NCI-H345 (cell line): Measurements from ENCODE around the gene BMP4.

Experiments
- DNase-seq: peaks from one replicate; lab custom pipeline; 2025; lab: John Stamatoyannopoulos, UW

Gene BMP4

DNA sequence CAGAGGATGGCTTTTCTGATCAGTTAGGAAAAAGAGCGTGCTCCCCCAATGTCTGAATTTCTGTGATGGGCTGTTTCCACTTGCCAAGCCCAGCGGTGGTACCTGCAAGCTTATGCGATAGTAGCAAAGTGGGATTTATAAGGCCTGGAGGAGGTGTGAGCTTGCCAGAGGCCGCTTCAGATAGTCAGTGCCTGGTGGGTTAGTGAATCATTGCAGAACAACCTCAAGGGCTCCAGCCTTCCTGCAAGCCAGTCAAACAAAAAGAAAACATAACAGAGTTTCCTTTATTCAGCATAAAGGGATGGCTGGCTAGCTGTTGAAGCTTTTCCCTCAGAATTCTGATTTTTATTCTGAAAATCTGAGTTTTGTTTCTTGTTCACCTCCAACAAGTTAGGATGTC lies 7.6 kb upstream of the BMP4 start:
- no peak for DNase-seq

DNA sequence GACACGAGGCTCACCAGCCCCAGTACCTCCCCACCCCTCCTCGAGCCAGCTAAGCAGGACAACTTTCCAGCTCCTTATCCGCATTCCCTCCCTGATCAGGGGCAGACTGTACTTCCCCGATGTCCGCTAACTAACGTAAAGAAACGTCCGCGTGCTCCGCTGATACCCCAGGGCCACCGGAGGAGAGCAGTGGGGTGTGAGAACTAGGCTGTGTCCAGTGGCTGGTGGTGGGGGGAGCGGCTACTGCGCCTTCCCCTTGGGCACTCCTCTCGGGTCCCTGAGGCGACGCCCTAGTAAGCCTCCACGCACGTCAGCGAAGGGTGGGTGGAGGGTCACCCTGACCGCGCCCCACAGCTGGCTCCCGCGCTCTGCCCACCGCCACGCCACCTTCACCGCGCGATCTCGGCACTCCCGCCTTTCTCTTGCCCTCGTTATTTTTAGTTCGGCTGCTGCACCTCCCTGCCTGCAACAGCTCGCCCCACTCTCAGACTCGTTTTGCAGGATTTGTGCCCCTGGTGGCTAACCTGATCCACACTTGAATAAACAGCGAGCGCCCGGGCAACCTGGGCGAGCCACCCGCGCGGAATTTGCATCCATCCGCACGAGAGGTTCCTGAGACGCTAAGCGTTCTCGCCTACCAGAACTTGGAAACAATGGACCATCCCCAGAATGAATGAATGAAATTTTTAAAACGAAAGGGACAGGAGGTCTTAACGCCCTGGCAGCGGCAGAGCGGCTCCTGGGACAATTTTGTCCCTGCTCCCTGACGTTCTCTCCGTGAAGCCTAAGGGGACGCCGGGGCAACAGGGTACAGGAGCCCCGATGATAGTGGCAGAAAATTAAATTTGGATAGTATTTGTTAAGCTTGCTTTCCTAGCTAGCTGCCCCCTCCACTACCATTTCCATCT lies 6.9 kb upstream of the BMP4 start:
- DNase-seq, result peak; percentile 21

DNA sequence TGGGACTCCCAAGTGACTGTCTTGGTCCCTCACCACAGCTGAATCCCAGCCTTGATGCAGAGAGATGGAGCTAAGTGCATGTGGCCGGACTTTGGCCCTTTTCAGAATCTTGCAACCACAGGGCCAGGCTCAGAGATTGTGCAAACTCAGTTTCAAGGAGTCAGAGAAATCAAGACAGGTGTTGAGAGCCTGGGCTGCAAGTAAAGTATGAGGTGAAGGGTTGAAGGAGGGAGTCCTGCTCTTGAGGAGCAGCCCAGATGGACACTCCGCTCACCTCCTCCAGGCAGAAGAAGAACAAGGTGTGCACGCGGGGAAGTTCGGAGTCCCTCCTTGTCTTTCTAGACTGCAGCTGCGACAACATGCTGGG lies 6.3 kb upstream of the BMP4 start:
- DNase-seq, result no peak

DNA sequence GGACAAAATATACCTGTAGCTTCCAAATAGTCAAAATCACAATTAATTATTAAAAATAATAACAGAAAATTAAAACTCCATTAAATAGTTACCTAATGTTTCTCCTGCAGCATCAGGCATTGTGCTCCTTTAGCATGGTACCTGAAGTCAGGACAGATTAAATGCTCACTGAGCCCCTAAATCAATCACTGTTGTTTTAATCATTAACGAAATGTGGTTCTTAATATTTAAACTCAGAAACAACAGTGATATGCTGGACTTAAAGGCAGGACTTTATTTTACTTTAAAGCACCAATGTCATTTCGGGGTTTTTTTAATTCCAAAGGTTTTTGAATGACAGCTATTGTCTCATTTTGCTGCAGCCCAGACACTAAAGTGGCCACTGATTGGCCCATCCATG lies 2.0 kb upstream of the BMP4 start:
- DNase-seq, result no peak

DNA sequence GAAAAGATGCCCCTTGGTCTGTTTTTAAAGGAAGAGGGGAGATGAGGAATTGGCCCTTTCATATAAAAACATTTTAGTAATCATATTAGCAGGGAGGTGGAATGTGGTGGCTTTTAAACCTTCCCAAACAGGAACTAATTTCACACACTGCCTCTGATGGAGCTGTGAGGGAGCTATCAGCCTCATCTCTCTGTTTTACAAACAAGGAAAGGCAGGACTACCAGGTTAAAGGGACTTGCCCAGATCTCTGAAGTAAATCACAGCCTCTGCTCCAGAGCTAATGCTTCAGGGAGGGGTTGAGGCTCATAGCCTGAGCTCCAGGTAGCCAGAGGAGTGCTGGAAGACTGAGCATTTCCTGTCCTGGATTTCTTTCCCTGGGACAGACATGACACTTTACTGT lies 1.1 kb upstream of the BMP4 start:
- DNase-seq, result no peak

DNA sequence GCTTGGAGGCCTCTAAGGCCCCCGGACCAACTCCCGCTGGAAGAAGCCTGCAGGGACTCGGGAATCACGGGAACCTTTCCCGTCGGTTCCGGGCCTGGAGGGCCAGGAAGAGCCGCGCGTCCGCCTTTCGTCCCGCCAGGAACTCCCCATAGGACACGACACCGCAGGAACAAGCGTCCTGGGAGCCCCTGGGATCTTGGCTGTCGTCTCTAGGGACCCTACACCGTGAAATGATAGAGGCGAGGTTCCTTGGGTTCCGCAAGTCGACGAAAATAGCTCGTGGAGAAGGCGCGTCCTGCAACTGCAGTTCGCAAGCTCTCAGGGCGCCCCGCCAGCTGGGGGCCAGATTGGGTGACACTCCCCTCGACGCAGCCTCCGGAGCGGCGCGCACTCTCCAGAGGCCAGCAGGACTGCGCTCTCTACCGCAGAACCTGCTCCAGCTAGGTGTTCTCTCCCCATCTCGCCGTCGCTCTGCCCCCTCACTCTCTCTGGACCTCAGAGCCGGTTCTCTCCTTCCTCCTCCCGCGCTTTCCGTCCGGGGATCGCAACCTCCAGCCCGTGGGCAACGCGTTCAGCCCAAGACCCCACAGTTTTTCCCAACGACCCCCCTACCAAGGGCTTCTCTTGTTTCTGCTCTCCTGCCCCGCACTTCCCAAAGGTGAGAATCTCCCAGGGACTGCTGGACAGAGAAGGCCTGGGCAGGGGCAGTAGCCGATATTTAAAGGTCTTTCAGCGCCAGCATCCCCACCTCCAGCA lies 776 bp downstream of the BMP4 start:
- peak; percentile 18 for DNase-seq

DNA sequence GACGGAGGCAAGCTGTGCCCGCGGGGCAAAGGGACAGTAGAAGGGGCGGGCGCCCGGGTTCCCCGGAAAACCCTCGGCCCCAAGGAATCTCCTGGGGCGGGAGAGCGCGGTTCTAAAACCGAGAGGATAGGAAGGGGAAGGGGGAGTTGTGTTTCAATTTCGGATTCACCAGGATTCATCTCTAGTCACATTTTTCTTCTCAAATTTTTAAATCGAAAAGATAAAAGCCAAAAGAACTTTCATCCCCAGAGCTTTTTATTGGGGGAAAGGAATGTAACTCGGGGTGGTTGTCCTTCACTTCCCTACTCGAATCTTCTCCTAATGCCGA lies 1.4 kb downstream of the BMP4 start:
- no peak for DNase-seq

DNA sequence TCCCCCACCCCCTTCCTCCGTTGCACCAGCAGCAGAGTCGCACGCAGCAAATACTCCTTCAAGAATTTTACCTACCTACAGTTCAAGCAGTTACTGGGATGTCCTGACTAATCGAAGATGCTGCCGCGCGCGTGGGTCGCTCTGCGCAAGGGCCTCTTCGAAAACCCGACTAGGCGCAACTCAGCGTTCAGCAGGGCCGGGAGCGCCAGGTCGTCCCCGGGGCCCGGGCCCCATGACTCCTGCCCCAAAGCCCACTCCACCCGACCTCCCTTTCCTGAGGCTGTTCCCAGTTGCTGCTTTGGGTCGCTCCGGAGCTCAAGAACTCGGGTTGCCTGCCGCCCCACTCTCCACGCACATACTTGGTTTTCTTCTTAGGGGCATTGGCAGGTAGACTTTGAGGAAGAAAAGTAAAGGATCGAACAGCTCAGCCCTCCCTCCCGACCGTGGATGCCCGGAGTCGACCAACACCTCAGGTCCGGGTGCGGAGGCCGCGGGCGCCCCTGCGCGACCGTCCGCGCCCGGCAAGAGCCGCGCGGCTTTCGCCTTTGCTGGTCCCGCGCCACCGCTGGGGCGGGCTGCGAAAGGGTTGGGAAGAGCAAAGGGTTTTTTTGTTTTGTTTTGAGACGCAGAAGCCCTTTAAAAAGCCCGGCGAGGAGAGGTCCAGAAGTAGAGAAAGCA lies 1.9 kb downstream of the BMP4 start:
- no peak for DNase-seq

DNA sequence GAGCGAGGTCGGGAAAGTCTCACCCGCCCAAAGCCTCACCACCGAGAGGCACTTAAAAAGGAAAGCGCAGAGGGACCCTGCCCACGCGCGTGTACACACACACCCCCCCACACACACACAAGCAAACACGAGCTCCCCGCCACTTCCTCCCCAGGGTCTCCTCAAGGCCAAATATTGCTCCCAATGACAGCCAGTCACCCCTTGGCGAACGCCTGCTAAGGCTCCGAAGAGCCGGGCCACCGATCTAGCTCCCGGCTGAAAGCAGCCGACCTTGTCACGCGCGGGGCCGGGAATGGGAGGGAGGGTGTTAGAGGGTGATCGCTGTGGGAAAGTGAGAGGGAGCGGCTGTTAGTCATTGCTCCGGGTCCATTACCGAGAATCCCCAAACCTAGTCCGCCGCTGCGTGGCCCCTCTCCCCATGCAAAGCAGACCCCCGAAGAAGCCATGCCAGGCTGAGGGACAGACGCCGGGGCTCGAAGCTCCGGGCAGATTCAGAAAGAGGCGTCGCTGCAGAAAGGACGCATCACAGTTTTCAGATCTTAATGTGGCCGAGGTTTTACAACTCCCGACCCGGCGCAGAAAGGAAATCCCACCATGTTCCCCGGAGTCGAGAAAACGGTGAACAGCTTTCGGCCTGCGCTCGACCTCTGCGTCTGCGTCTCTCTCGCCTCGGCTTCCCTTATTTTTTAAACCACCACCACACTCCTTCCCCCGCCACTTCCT lies 2.6 kb downstream of the BMP4 start:
- DNase-seq, result peak; percentile 49

DNA sequence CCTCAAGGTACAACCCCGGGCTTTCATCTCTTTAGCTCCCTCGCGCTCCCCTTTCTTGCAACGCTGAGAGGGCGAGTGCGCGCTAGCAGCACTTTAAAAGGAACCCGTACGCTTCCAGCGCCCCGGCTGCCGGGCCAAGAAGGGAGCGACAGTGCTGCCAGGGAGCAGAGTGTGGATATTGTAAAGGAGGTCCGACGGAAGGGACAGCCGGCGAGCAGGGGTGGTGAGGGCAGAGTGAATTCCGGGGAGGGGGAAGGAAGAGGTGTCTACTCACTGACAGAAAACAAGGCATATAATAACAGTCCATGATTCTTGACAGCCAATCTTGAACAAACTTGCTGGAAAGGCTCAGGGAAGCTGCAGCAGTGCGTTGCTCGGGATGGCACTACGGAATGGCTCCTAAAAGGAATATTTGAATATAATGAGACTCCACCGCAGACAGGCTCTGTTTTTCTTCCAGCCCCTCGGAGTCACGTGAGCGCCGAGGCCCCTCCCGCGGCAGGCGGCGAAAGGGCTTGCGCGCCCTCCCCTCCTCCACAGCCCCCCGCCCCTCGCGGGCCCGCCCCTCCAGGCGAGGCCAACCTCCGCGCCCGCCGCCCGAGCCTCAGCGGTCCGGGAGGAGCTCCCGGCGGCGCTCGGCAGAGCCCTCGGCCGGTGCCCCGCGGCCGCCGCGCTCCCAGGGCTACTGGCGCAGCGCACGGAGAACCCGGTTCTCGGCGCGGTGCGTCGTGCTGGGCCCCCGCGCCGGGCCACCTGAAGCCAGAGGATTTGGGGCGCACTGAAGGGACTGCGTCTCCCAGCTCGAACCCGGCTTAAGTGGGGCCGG lies 3.4 kb downstream of the BMP4 start:
- peak; percentile 81 for DNase-seq

DNA sequence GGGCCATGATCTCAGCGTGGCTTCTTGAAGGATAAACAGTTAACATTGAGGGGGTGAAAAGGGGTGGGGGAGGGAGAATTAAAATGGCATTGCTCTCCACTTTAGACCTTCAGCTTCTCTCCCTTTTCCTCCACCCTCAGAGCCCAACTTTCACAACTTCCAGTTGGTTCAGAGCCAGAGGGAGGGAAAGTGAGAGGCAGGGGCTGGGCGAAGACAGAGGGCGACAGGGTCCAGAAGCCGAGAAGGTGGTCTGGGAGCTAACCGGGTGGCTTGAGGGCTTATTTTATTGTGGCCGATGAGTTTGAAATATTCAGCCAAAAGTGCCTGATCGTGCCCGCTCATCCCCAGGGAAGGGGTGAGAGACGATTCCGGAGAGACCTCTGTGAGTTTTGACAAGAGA lies 4.1 kb downstream of the BMP4 start:
- DNase-seq, result no peak

DNA sequence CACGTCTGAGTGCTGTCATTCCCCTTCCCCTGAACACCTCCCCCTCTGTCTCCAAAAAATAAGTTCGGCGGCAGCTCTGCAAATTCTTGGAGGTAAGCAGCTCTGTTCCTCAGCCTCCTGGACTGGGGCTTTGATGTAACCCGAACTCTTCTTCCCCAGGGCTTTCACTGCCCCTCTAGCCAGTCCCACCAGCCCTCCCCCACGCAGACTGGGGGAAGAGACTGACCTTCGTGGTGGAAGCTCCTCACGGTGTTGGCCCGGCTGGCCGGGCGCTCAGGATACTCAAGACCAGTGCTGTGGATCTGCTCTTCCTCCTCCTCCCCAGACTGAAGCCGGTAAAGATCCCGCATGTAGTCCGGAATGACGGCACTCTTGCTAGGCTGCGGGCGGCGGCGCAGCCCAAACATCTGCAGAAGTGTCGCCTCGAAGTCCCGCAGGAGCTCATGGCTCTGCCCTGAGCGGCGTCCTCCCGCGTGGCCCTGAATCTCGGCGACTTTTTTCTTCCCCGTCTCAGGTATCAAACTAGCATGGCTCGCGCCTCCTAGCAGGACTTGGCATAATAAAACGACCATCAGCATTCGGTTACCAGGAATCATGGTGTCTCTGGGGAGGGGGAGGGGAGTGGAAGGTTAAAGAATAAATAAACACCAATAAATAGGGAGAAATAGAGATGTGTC lies 4.9 kb downstream of the BMP4 start:
- no peak for DNase-seq

DNA sequence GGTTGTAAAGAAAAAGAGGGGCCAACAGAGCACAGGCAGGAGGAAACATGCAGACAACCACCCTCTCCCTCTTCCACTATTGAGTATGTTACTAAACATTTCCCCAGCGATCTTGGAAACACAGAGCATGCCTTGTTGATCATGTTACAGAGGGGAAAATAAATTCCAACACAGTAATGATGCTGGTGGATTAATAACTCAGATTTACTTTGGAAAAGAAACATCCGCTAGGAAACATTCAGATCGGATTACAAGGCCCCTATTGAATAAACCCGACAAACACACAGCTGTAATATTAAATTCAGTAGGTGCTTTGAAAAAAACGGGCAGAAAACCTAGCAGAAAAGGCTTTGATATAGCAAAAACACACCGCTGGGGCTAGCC lies 5.4 kb downstream of the BMP4 start:
- DNase-seq, result no peak

DNA sequence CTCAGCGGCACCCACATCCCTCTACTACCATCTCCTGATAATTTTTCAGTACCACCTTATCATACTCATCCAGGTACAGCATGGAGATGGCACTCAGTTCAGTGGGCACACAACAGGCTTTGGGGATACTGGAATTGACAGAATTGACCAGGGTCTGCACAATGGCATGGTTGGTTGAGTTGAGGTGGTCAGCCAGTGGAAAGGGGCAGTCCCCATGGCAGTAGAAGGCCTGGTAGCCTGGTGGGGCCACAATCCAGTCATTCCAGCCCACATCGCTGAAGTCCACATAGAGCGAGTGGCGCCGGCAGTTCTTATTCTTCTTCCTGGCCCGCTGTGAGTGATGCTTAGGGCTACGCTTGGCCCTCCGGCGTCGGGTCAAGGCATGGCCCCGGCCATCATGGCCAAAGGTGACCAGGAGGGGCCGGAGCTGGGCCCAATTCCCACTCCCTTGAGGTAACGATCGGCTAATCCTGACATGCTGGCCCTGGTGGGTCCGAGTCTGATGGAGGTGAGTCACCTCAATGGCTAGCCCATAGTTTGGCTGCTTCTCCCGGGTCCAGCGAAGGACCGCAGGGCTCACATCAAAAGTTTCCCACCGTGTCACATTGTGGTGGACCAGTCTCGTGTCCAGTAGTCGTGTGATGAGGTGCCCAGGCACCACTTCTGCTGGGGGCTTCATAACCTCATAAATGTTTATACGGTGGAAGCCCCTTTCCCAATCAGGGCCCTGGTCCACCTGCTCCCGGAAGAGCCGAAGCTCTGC lies 6.4 kb downstream of the BMP4 start:
- DNase-seq, result no peak

DNA sequence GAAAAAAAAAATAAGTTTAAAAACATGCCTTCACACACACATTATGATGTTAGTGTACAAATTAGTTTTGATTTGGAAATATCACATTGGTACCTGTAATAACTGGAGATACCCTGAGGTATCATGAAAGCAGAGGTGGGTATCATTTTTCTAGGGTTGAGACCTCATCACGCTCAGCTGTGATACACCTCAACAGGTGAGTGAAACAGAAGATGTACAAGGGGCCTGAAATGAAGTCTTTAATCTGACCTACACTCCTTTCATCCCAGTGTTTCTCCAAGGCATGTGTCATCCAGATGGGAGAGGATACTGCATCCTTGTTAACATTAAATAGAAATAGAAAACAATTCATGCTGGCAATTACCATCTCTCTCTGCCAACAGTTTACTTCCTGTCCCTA lies 7.4 kb downstream of the BMP4 start:
- DNase-seq, result no peak

DNA sequence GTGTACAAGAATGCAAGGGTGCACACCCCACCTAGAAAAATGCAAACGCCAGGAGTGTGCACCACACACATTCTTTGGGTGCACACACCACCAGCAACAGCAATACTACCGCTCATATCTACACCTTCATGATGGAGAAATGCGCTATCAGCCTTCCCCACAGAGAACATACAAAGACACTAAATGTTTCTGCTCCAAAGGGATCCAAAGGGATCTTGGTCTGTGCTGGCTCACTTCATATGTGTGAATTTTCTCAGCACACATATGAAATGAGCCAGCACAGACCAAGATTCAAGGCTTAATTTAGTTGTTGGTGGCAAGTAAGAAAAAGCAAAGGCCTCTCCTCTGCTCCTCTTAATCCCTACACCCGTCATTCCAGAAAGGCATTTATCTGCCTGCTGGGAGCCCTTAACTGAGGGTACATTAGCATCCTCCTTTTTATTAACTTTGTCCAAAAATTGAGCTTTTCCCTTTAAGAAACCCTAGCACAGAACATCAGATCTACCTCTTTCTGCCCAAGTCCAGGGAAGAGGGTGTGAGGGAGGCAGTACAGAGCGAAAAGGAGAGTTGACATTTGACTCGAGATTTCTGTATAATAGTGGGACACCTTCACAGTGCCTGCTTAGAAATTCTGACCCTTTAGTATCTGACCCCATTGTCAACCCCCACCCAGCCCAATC lies 8.3 kb downstream of the BMP4 start:
- DNase-seq, result no peak

DNA sequence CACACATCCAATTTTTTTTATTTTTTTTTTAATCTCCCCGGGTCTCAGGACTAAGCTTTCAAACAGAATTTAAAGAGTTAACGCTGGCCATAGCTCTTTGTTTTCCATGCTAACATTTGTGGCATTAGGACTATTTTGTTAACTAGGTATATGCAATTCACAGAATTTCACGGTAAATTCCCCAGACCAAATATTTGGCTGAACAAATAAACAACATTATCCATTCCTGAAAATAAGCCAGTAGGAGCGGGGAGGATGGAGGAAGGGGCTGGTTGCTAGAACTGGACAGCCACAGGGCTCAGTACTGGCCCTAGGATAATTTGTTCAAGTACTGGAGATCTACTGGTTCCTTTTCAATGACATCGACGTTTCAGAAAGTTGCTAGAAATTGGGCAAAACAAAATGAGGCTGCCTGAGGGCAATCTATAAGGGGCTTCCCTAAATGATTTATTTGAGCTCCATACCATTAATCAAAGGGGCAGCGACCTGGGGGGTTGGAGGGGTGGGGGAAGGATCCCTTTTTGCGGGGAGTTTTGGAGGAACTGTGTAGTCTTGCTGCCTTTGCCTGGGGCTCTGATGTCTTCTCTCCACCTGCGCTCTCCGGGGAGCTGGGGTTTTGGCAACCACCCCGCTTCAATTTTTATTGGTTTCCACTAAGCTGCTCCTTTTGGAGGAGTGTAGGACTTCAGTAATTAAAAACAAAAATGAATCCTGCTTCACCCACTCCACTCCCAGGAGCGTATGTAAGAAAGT lies 9.0 kb downstream of the BMP4 start:
- no peak for DNase-seq

DNA sequence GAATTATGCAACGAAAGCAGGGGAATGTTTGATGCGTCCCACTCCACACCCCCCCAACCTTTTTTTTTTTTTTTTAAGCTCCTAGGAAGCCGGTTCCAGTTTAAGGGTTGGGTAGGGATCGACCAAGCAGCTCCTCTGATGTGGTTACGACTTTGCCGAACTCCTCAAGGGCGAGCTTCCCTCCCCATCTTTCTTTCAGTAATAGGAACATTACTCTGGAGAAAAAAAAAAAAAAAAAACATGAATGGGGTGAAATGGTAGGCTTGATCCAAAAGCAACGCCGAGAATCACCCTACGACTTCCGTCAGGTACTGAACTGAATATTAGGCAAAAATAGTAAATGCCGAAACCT lies 9.6 kb downstream of the BMP4 start:
- DNase-seq, result no peak
